ENCODE results near the gene TRABD2B.

TRABD2B gene

GRCh38 chr1:47865881-47866535 lies 131.2 kb downstream of the TRABD2B start:
- TF ChIP-seq EP300 (IDR thresholded peaks at IDR 0.05; ENCODE audit: borderline replicate concordance) = no peak
- no peak for TF ChIP-seq TCF12 (IDR thresholded peaks at IDR 0.05; ENCODE audit: low read depth)
- TF ChIP-seq YY1 (IDR thresholded peaks at IDR 0.05; ENCODE audit: low read depth) = no peak
- TF ChIP-seq EGR1 (IDR thresholded peaks at IDR 0.05) = no peak
- no peak for TF ChIP-seq CEBPB (IDR thresholded peaks at IDR 0.05)
- no peak for TF ChIP-seq ZBTB7A (IDR thresholded peaks at IDR 0.05; ENCODE audit: low read depth)
- no peak for TF ChIP-seq TEAD4 (IDR thresholded peaks at IDR 0.05)
- no peak for TF ChIP-seq CREB1 (IDR thresholded peaks at IDR 0.05; ENCODE audit: low read depth)
- TF ChIP-seq TAF1 (IDR thresholded peaks at IDR 0.05; ENCODE audit: low read depth) = no peak
- TF ChIP-seq REST (IDR thresholded peaks at IDR 0.05; ENCODE audit: low read depth) = no peak
- no peak for TF ChIP-seq RAD21 (IDR thresholded peaks at IDR 0.05; ENCODE audit: low read depth)
- TF ChIP-seq NFIC (IDR thresholded peaks at IDR 0.05) = no peak
- no peak for TF ChIP-seq USF1 (IDR thresholded peaks at IDR 0.05)
- no peak for TF ChIP-seq MAX (IDR thresholded peaks at IDR 0.05)
- no peak for TF ChIP-seq FOXM1 (IDR thresholded peaks at IDR 0.05; ENCODE audit: borderline replicate concordance, low read depth)

GRCh38 chr1:47859092-47859743 lies 138.0 kb downstream of the TRABD2B start:
- no peak for TF ChIP-seq NFIC (IDR thresholded peaks at IDR 0.05)
- no peak for TF ChIP-seq TEAD4 (IDR thresholded peaks at IDR 0.05)
- no peak for TF ChIP-seq FOXM1 (IDR thresholded peaks at IDR 0.05; ENCODE audit: borderline replicate concordance, low read depth)
- TF ChIP-seq EP300 (IDR thresholded peaks at IDR 0.05; ENCODE audit: borderline replicate concordance) = no peak
- TF ChIP-seq TCF12 (IDR thresholded peaks at IDR 0.05; ENCODE audit: low read depth) = no peak
- no peak for TF ChIP-seq REST (IDR thresholded peaks at IDR 0.05; ENCODE audit: low read depth)
- TF ChIP-seq CREB1 (IDR thresholded peaks at IDR 0.05; ENCODE audit: low read depth) = no peak
- no peak for TF ChIP-seq ZBTB7A (IDR thresholded peaks at IDR 0.05; ENCODE audit: low read depth)
- no peak for TF ChIP-seq MAX (IDR thresholded peaks at IDR 0.05)
- no peak for TF ChIP-seq CEBPB (IDR thresholded peaks at IDR 0.05)
- no peak for TF ChIP-seq USF1 (IDR thresholded peaks at IDR 0.05)

GRCh38 chr1:47856996-47857395 lies 140.2 kb downstream of the TRABD2B start:
- TF ChIP-seq ZBTB7A (IDR thresholded peaks at IDR 0.05; ENCODE audit: low read depth) = no peak
- no peak for TF ChIP-seq NFIC (IDR thresholded peaks at IDR 0.05)
- TF ChIP-seq CREB1 (IDR thresholded peaks at IDR 0.05; ENCODE audit: low read depth) = no peak
- no peak for TF ChIP-seq EGR1 (IDR thresholded peaks at IDR 0.05)
- TF ChIP-seq RAD21 (IDR thresholded peaks at IDR 0.05; ENCODE audit: low read depth) = no peak
- no peak for TF ChIP-seq FOXM1 (IDR thresholded peaks at IDR 0.05; ENCODE audit: borderline replicate concordance, low read depth)

GRCh38 chr1:47855230-47855629 lies 142.0 kb downstream of the TRABD2B start:
- TF ChIP-seq USF1 (IDR thresholded peaks at IDR 0.05) = no peak
- TF ChIP-seq EGR1 (IDR thresholded peaks at IDR 0.05) = no peak
- no peak for TF ChIP-seq EP300 (IDR thresholded peaks at IDR 0.05; ENCODE audit: borderline replicate concordance)
- no peak for TF ChIP-seq CREB1 (IDR thresholded peaks at IDR 0.05; ENCODE audit: low read depth)
- no peak for TF ChIP-seq TEAD4 (IDR thresholded peaks at IDR 0.05)

- TF ChIP-seq TCF12 (IDR thresholded peaks at IDR 0.05; ENCODE audit: low read depth) (no peak), USF1 (IDR thresholded peaks at IDR 0.05) (no peak), EGR1 (IDR thresholded peaks at IDR 0.05) (no peak)
Observed at GRCh38 chr1:47854552-47855144, 142.5 kb downstream of the TRABD2B start.
